ENCODE data around the gene ATAD1.

Gene ATAD1

DNA sequence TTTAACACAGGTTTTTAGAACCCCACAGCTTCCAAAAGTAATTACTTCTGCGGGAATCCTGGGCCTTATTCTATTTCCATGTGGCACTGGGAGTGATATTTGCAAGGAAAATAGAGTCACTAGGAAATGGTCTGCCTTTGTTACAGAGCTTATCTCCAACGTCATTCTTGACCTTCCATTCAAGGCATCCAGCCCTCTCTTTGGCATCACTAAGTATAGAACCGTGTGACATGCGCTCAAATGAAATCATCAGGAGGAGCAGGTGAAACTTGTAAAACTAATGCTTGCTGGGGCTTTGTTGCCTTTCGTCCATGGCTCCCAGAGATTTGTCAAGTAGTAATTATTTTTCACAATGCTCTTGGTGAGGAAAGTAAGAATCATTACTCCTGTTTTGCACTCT, 84.9 kb downstream of the ATAD1 start:
- Histone ChIP-seq H3K9ac (ENCODE audit: low read length) (no peak overlapping the region), H2AFZ (ENCODE audit: low read depth, low read length) (no peak overlapping the region), H3K79me2 (ENCODE audit: low read length) (no peaks in the 10 kb centered on the region), H3K4me1 (ENCODE audit: low read length) (no peaks in the 10 kb centered on the region), H3K27me3 (ENCODE audit: low read depth, low read length) (no peaks in the 10 kb centered on the region), H3K36me3 (replicated peaks; ENCODE audit: low read depth, low read length) (no peaks in the 10 kb centered on the region), H3K4me2 (ENCODE audit: low read length) (no peak overlapping the region), H4K20me1 (ENCODE audit: insufficient read depth, low read length) (no peaks in the 10 kb centered on the region), H3K27ac (ENCODE audit: low read length) (no peak overlapping the region), H3K4me3 (ENCODE audit: low read length) (no peak overlapping the region), H3K9me3 (ENCODE audit: insufficient read depth, low read length) (no peaks in the 10 kb centered on the region)
- TF ChIP-seq EZH2phosphoT487 (IDR thresholded peaks at IDR 0.05; ENCODE audit: low read depth): no peak
- TF ChIP-seq, protein P1, sequence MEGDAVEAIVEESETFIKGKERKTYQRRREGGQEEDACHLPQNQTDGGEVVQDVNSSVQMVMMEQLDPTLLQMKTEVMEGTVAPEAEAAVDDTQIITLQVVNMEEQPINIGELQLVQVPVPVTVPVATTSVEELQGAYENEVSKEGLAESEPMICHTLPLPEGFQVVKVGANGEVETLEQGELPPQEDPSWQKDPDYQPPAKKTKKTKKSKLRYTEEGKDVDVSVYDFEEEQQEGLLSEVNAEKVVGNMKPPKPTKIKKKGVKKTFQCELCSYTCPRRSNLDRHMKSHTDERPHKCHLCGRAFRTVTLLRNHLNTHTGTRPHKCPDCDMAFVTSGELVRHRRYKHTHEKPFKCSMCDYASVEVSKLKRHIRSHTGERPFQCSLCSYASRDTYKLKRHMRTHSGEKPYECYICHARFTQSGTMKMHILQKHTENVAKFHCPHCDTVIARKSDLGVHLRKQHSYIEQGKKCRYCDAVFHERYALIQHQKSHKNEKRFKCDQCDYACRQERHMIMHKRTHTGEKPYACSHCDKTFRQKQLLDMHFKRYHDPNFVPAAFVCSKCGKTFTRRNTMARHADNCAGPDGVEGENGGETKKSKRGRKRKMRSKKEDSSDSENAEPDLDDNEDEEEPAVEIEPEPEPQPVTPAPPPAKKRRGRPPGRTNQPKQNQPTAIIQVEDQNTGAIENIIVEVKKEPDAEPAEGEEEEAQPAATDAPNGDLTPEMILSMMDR (IDR thresholded peaks at IDR 0.05; ENCODE audit: low read depth, low read length): no peak

DNA sequence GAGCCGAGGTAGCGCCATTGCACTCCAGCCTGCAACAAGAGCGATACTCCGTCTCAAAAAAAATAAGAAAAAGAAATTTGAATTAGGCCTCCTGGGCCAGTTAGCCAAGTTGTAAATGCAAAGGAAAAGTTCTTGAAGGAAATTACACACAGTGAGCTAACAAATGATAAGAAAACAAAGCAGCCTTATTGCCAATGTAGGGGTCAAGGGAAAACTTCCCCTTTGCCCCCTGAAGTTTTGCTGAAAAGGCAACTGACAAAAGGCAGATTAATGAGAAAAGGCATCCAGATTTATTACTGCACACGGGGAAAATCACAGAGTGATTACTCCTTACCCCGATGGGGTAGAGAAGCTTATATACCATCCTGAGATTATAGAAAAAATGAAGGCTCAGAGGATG, 88.1 kb downstream of the ATAD1 start:
- TF ChIP-seq, protein P1 (IDR thresholded peaks at IDR 0.05; ENCODE audit: low read depth, low read length): no peak
- no peak for TF ChIP-seq EZH2phosphoT487 (IDR thresholded peaks at IDR 0.05; ENCODE audit: low read depth)
- H3K9me3 ChIP-seq (ENCODE audit: insufficient read depth, low read length): no peaks in the 10 kb centered on the region
- H3K27me3 ChIP-seq (ENCODE audit: low read depth, low read length): no peaks in the 10 kb centered on the region
- H3K36me3 ChIP-seq (replicated peaks; ENCODE audit: low read depth, low read length): no peaks in the 10 kb centered on the region
- no peak overlapping the region for H2AFZ ChIP-seq (ENCODE audit: low read depth, low read length)
- H3K4me1 ChIP-seq (ENCODE audit: low read length): no peaks in the 10 kb centered on the region
- no peaks in the 10 kb centered on the region for H4K20me1 ChIP-seq (ENCODE audit: insufficient read depth, low read length)
- no peak overlapping the region for H3K9ac ChIP-seq (ENCODE audit: low read length)
- H3K79me2 ChIP-seq (ENCODE audit: low read length): no peaks in the 10 kb centered on the region
- no peak overlapping the region for H3K27ac ChIP-seq (ENCODE audit: low read length)
- H3K4me3 ChIP-seq (ENCODE audit: low read length): no peak overlapping the region
- no peak overlapping the region for H3K4me2 ChIP-seq (ENCODE audit: low read length)

DNA sequence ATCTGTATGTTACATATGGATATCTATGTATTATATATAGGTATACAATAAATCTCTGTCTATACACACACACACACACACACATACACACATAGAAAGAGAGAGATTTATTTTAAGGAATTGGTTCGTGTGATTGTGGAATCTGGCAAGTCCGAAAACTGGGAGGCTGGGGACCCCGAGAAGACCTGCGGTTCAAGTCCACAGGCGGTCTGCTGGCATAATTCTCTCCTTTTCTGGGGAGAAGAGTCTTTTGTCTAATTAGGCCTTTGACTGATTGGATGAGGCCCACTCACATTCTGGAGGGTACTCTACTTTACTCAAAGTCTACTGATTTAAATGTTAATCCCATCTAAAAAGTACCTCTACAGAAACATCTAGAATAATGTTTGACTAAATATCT, 93.2 kb downstream of the ATAD1 start:
- H3K4me3 ChIP-seq (ENCODE audit: low read length): no peak overlapping the region
- no peaks in the 10 kb centered on the region for H4K20me1 ChIP-seq (ENCODE audit: insufficient read depth, low read length)
- no peak overlapping the region for H3K4me2 ChIP-seq (ENCODE audit: low read length)
- H3K4me1 ChIP-seq (ENCODE audit: low read length): peaks cover 8% of the 10 kb centered on the region; the same call in 1 of the 2 replicates
- H3K36me3 ChIP-seq (replicated peaks; ENCODE audit: low read depth, low read length): no peaks in the 10 kb centered on the region
- no peaks in the 10 kb centered on the region for H3K27me3 ChIP-seq (ENCODE audit: low read depth, low read length)
- H3K9me3 ChIP-seq (ENCODE audit: insufficient read depth, low read length): no peaks in the 10 kb centered on the region
- H3K79me2 ChIP-seq (ENCODE audit: low read length): no peaks in the 10 kb centered on the region
- TF ChIP-seq, protein P1 (IDR thresholded peaks at IDR 0.05; ENCODE audit: low read depth, low read length): no peak
- no peak for TF ChIP-seq EZH2phosphoT487 (IDR thresholded peaks at IDR 0.05; ENCODE audit: low read depth)
- H3K9ac ChIP-seq (ENCODE audit: low read length): no peak overlapping the region
- H2AFZ ChIP-seq (ENCODE audit: low read depth, low read length): no peak overlapping the region
- H3K27ac ChIP-seq (ENCODE audit: low read length): no peak overlapping the region

GRCh38 chr10:87723500-87723899, 94.5 kb downstream of the ATAD1 start:
- Histone ChIP-seq H3K79me2 (ENCODE audit: low read length) (no peaks in the 10 kb centered on the region), H4K20me1 (ENCODE audit: insufficient read depth, low read length) (no peaks in the 10 kb centered on the region), H3K9me3 (ENCODE audit: insufficient read depth, low read length) (no peaks in the 10 kb centered on the region), H3K27me3 (ENCODE audit: low read depth, low read length) (no peaks in the 10 kb centered on the region), H3K27ac (ENCODE audit: low read length) (no peak overlapping the region), H3K36me3 (replicated peaks; ENCODE audit: low read depth, low read length) (no peaks in the 10 kb centered on the region), H3K9ac (ENCODE audit: low read length) (no peak overlapping the region), H3K4me1 (ENCODE audit: low read length) (peaks cover 8% of the 10 kb centered on the region; the same call in 1 of the 2 replicates), H3K4me3 (ENCODE audit: low read length) (no peak overlapping the region), H3K4me2 (ENCODE audit: low read length) (no peak overlapping the region), H2AFZ (ENCODE audit: low read depth, low read length) (no peak overlapping the region)
- no peak for TF ChIP-seq EZH2phosphoT487 (IDR thresholded peaks at IDR 0.05; ENCODE audit: low read depth)
- TF ChIP-seq, protein P1 (IDR thresholded peaks at IDR 0.05; ENCODE audit: low read depth, low read length): no peak
